ENCODE measurements around the gene BBLN.

BBLN gene

GRCh38 chr9:128164307-128164885 is 4.3 kb downstream of the BBLN start:
- no peak for TF ChIP-seq CTCF (IDR thresholded peaks at IDR 0.05; ENCODE audit: extremely low read depth, insufficient read depth, missing control alignments)
- in situ Hi-C loops (cut with MboI; ENCODE audit: low pct_unique_long_range_greater_than_20kb, low sequenced_read_pairs, unreplicated experiment): no loop called here
- DNase-seq (ENCODE audit: low spot score): no peak

- TF ChIP-seq CTCF (IDR thresholded peaks at IDR 0.05; ENCODE audit: extremely low read depth, insufficient read depth, missing control alignments): no peak
- in situ Hi-C loops (cut with MboI; ENCODE audit: low pct_unique_long_range_greater_than_20kb, low sequenced_read_pairs, unreplicated experiment): no loop called here
- DNase-seq (ENCODE audit: low spot score): no peak
Observed at GRCh38 chr9:128166169-128166568, 6.1 kb downstream of the BBLN start.

- no peak for TF ChIP-seq CTCF (IDR thresholded peaks at IDR 0.05; ENCODE audit: extremely low read depth, insufficient read depth, missing control alignments)
- no peak for DNase-seq (ENCODE audit: low spot score)
- in situ Hi-C loops (cut with MboI; ENCODE audit: low pct_unique_long_range_greater_than_20kb, low sequenced_read_pairs, unreplicated experiment): no loop called here
Observed at GRCh38 chr9:128167209-128167608, 7.1 kb downstream of the BBLN start.

GRCh38 chr9:128168731-128169308 is 8.8 kb downstream of the BBLN start:
- DNase-seq (ENCODE audit: low spot score): no peak
- in situ Hi-C loops (cut with MboI; ENCODE audit: low pct_unique_long_range_greater_than_20kb, low sequenced_read_pairs, unreplicated experiment): no loop called here
- TF ChIP-seq CTCF (IDR thresholded peaks at IDR 0.05; ENCODE audit: extremely low read depth, insufficient read depth, missing control alignments): no peak

- in situ Hi-C loops (cut with MboI; ENCODE audit: low pct_unique_long_range_greater_than_20kb, low sequenced_read_pairs, unreplicated experiment): no loop called here
- no peak for TF ChIP-seq CTCF (IDR thresholded peaks at IDR 0.05; ENCODE audit: extremely low read depth, insufficient read depth, missing control alignments)
- no peak for DNase-seq (ENCODE audit: low spot score)
Observed at GRCh38 chr9:128169492-128169891, 9.4 kb downstream of the BBLN start.

GRCh38 chr9:128169925-128170324 is 9.9 kb downstream of the BBLN start:
- in situ Hi-C loops (cut with MboI; ENCODE audit: low pct_unique_long_range_greater_than_20kb, low sequenced_read_pairs, unreplicated experiment): no loop called here
- TF ChIP-seq CTCF (IDR thresholded peaks at IDR 0.05; ENCODE audit: extremely low read depth, insufficient read depth, missing control alignments): no peak
- DNase-seq (ENCODE audit: low spot score): no peak

Measured in GM13977 (cell line).